Camera-type eye (tissue), 1 donor: ENCODE results near the gene MTURN. TPM values are rescaled to one million over a fixed set of nuclear protein-coding genes. Genes with fewer than 3 reads are reported as not detected.

ENCODE experiments used
- total RNA-seq: library from RNA; depleted of rRNA; stranded (reverse); fragments of >200 nt; gene quantifications from one replicate; pipeline ENCODE4 v1.2.3, GENCODE V29; 2014

The MTURN gene
- 103 TPM for total RNA-seq

DNA sequence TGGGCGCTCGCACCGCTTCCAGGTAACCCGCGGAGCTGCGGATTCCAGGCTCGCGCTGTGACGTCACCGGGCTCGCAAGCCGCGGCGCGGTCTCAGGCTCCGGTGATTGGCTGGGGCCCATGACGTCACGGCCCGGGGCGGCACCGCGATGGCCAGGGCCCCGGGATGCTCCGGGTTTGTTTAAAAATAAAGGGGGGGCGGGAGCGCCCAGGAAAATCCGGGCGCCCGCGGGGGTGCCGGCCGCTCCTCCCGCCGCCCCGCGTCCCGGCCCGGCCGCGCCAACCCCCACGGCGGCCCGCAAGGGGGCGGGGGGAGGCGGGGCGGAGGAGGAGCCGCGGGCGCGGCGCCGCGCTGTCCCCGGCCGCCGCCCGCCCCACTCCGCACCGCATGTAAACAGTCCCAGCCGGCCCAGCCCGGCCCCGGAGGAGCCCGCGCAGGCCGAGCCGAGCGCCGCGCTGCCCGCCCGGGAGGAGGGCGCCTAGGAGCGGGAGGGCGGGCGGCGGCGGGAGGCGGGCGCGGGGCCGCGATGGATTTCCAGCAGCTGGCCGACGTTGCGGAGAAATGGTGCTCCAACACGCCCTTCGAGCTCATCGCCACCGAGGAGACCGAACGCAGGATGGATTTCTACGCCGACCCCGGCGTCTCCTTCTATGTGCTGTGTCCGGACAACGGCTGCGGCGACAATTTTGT, at the start of gene MTURN:
MTURN (plus strand) TSS at position 376 of the 690 bp plus-strand sequence; CDS start at position 527, 151 bp downstream.

Other genes with a start within 250 kb of the MTURN start
- gene SCRN1, start 145.2 kb upstream of the MTURN start, total RNA-seq = 124 TPM
- 34.5 TPM for gene FKBP14, start 108.3 kb upstream of the MTURN start, total RNA-seq
- gene PLEKHA8, start 106.6 kb upstream of the MTURN start, total RNA-seq = 34.2 TPM
- gene ZNRF2, start 149.6 kb downstream of the MTURN start, total RNA-seq = 35.3 TPM